ENCODE data around the gene DEAF1.

GRCh38 chr11:720017-720641 lies 25.1 kb upstream of the DEAF1 start:
- no peak for TF ChIP-seq CTCF (IDR thresholded peaks at IDR 0.05; ENCODE audit: insufficient read depth, low read length)
- TF ChIP-seq POLR2AphosphoS5 (IDR thresholded peaks at IDR 0.05; ENCODE audit: low read depth): no peak
- no peak for TF ChIP-seq GABPA (IDR thresholded peaks at IDR 0.05; ENCODE audit: low read depth)
